RWPE1 (cell line): Measurements from ENCODE around the gene HSF4.

ENCODE experiments used
- CTCF ChIA-PET: fragments of 350-600 bp; sonication (Branson Sonifier 250); formaldehyde crosslinking; extraction: SDS; loops from one replicate; lab custom pipeline; 2021; lab: Yijun Ruan, JAX
- POLR2A ChIA-PET: fragments of 400-600 bp; formaldehyde crosslinking; extraction: SDS; loops from one replicate; lab custom pipeline; 2020; ENCODE audit warnings: antibody characterized with exemption; ENCODE audit not compliant: low non-redundant PET; lab: Yijun Ruan, JAX
- DNase-seq: peaks from one replicate; pipeline ENCODE4 v3.0.0; 2012; ENCODE audit warnings: low spot score
- H3K27ac ChIP-seq: fragments of 450-650 bp; 2 replicates; pipeline ENCODE4 v1.5.1; 2017
- TF ChIP-seq, protein P1 (sequence below): fragments of 450-650 bp; conservative IDR thresholded peaks from 2 replicates; pipeline ENCODE4 v1.5.1; 2017; ENCODE audit warnings: low read depth, mild to moderate bottlenecking

Gene HSF4

DNA sequence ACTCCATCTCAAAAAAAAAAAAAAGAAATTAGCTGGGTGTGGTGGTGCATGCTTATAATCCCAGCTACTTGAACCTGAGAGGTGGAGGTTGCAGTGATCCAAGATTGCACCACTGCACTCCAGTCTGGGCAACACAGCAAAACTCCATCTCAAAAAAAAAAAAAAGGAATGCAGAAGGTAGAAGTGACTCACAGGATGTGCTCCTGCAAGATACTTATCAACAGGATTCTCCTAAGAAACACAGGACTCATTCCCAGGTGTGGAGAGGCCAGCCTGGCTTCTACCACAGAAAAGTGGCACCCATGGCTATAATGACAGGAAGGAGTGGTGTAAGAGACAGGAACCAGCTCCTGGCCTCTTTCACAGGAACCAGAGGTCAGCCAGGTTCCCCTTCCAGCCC lies 48.2 kb downstream of the HSF4 start:
- POLR2A ChIA-PET, result interaction anchor here (0.7 to 2.2 kb wide), 2 partner anchors 34 to 58 kb away, joined by 3 to 14 read pairs; no protein-coding TSS in a partner anchor
- CTCF ChIA-PET, result interaction anchor here (0.7 to 4.2 kb wide), 3 partner anchors 14 to 187 kb away, joined by 3 to 19 read pairs (median 4); partner anchors contain the start of gene ELMO3

DNA sequence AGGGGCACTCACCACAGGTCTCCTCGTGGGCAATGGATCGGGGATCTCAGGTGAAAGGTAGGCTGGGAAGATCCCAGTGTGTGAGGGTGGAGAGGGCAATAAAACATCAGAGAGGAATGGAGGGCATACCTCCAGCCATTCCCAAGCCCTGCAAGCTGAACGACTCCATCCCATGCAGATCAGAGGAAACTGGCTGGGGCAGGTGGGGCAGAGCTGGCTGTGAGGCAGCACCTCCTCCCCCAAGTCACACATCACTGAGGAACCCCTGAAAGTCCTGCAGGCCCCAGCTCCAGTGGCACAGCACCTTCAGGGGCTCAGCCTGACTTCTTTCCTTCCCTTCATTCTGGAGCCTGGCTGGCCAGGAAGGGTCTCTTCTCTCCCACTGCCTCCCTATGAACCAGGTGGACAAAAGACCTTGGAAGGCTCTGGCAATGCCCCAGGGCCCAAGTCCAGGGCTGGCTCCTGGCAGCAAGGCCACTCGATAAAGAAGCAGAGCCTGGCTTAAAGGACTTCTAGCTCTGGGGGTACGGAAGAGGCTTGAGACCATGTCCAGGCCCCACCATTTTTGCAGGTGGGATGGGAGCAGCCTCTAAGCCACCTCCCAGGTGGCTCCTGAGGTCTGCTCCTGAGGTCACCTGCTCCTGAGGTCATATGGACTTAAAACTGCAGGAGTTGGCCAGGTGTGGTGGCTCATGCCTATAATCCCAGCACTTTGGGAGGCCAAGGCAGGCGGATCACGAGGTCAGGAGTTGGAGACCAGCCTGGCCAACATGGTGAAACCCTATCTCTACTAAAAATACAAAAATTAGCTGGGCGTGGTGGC lies 48.9 kb downstream of the HSF4 start:
- TF ChIP-seq, protein P1, sequence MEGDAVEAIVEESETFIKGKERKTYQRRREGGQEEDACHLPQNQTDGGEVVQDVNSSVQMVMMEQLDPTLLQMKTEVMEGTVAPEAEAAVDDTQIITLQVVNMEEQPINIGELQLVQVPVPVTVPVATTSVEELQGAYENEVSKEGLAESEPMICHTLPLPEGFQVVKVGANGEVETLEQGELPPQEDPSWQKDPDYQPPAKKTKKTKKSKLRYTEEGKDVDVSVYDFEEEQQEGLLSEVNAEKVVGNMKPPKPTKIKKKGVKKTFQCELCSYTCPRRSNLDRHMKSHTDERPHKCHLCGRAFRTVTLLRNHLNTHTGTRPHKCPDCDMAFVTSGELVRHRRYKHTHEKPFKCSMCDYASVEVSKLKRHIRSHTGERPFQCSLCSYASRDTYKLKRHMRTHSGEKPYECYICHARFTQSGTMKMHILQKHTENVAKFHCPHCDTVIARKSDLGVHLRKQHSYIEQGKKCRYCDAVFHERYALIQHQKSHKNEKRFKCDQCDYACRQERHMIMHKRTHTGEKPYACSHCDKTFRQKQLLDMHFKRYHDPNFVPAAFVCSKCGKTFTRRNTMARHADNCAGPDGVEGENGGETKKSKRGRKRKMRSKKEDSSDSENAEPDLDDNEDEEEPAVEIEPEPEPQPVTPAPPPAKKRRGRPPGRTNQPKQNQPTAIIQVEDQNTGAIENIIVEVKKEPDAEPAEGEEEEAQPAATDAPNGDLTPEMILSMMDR, result no peak
- ChIA-PET CTCF (interaction anchor here (4.2 kb wide), 1 partner anchor 14 kb away, joined by 19 read pairs; the partner anchor contains the start of gene ELMO3), POLR2A (interaction anchor here (2.2 kb wide), 1 partner anchor 33 kb away, joined by 14 read pairs; no protein-coding TSS in a partner anchor)
- peak overlapping the region; percentile 93 for H3K27ac ChIP-seq
- DNase-seq, result no peak

More for the DNA sequence above, 48.2 kb downstream of the HSF4 start:
- peak overlapping the region; percentile 93 for H3K27ac ChIP-seq
- peak; percentile 79 for DNase-seq
- TF ChIP-seq, protein P1, result no peak

DNA sequence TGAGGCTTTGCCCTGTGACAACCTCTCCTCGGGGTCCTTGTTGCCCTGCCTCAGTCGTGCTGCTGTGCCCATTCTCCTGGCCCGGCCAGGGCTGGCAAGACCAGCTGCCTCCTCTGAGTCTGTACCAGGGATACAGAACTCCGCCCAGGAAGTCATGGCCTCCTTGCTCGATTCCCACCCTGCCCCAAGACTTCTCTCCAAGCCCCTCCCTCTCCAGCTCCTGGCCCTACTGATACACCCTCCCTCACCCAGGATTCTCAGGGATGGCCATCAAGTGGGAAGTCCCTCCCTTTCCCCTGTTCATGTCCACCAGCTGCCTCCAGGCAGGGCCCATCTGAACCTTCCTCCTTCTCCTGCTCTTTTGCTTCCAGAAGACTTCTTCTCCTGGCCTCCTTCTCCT lies 51.2 kb downstream of the HSF4 start:
- TF ChIP-seq, protein P1, result no peak
- CTCF ChIA-PET, result no interaction called here
- no peak for DNase-seq
- POLR2A ChIA-PET, result no interaction called here
- peak overlapping the region; percentile 11 for H3K27ac ChIP-seq

DNA sequence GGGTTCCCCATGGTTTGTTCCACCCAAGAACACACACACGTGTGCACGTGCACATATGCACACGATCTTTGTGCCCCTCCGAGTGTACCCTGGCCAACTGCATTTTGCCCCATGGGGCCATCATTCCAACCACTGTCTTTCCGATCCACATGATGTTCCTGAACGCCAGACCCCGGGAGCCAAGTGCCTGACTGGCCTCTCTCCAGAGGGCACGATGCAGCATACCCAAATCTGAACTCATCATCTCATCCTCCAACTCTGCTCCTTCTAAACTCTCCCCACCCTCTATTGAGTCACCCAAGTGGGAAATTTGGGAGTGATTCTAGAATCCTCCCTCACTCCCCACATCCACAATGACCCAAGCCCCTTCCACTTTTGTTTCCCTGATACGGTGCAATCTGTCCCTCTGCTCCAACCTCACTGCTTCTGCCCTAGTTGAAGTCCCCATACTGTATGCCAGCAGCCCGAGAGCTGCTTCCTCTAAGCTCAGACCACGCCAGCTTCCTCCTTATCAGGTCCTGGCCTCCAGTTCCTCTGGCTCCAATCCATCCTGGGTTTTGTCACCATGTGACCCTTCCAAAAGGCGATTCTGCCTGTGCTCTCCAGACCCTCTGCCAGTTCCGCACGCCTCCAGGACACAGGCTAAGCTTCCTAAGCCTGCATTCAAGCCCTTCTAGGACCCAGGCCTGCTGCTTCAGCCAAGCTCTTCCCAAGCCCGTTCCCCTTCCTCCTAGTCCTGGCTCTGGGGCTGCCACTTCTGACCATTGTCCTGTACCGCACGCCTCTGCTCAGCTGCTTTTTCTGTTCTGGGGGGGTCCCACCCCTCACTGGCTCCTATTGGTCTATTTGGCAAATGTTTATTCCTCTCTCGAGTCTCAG lies 52.3 kb downstream of the HSF4 start:
- CTCF ChIA-PET, result no interaction called here
- POLR2A ChIA-PET, result interaction anchor here (0.5 kb wide), 1 partner anchor 21 kb away, joined by 3 read pairs; no protein-coding TSS in a partner anchor

More for the DNA sequence above, 52.3 kb downstream of the HSF4 start:
- H3K27ac ChIP-seq, result peak overlapping the region; percentile 24
- DNase-seq, result no peak
- TF ChIP-seq, protein P1, result no peak
